PFSK-1 (cell line): ENCODE measurements around the gene DUS1L.

ENCODE experiments used
- FOXP2 ChIP-seq: optimal IDR thresholded peaks from 2 replicates; pipeline ENCODE3; 2011; ENCODE audit warnings: borderline replicate concordance, control low read depth, inconsistent platforms; ENCODE audit not compliant: insufficient read depth; ENCODE audit errors: extremely low read length, extremely low read depth
- POLR2AphosphoS5 ChIP-seq: IDR thresholded peaks from 2 replicates; pipeline ENCODE4 v1.6.1; 2012; ENCODE audit warnings: low read depth, mild to moderate bottlenecking, control low read depth, low read length, moderate library complexity
- REST ChIP-seq, 2 experiments: IDR thresholded peaks; 2 replicates each; pipeline versions ENCODE4 v1.6.1 to v1.8.0; 2011 to 2012; ENCODE audit warnings: low read depth in 2 of 2, low read length in 2 of 2, control low read depth in 1 of 2, inconsistent platforms in 1 of 2, mild to moderate bottlenecking in 1 of 2, moderate library complexity in 1 of 2; ENCODE audit not compliant: insufficient read depth in 1 of 2
- SIN3A ChIP-seq: IDR thresholded peaks from 2 replicates; pipeline ENCODE4 v1.6.1; 2012; ENCODE audit warnings: mild to moderate bottlenecking, low read length, moderate library complexity, borderline replicate concordance; ENCODE audit not compliant: insufficient read depth
- TAF1 ChIP-seq: IDR thresholded peaks from 2 replicates; pipeline ENCODE4 v1.6.1; 2012; ENCODE audit warnings: low read length, control low read depth, borderline replicate concordance; ENCODE audit not compliant: insufficient read depth

- no peak for TF ChIP-seq POLR2AphosphoS5
- TF ChIP-seq REST (IDR thresholded peaks at IDR 0.05; ENCODE audit: insufficient read depth in 1 of 2, low read depth in 2 of 2, low read length in 2 of 2), result no peak
- TF ChIP-seq TAF1, result no peak
- no peak for TF ChIP-seq FOXP2
- no peak for TF ChIP-seq SIN3A
Observed at GRCh38 chr17:82020572-82021106, 45.0 kb downstream of the DUS1L start.
